DMS114 treated with DMSO at 0.1 percent for 48 hours (cell line): Measurements from ENCODE around the gene TYW1B.
"Not testable (repeated sequence)": the region's sequence is repeated elsewhere in the genome, so short reads cannot be mapped to it uniquely, and the experiment has no call there.

Experiments
- DNase-seq: peaks from one replicate; lab custom pipeline; 2025; ENCODE audit not compliant: unreplicated experiment; lab: John Stamatoyannopoulos, UW

TYW1B gene

GRCh38 chr7:72704894-72705293, 123.1 kb downstream of the TYW1B start:
- no peak for DNase-seq

DNA sequence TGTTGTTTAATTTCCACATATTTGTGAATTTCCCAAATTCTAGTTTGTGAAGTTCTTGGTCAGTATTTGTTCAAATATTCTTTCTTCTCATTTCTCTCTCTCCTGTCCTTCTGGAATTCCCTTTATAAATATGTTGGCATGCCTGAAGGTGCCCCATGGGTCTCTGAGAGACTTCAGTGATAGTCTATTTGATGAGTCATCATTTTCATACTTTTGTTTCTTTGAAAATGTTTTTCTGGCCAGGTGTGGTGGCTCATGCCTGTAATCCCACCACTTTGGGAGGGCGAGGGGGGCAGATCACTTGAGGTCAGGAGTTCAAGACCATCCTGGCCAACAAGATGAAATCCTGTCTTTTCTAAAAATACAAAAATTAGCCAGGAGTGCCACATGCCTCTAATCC, 127.5 kb downstream of the TYW1B start:
- DNase-seq, result not testable (repeated sequence)

GRCh38 chr7:72697066-72697465, 130.9 kb downstream of the TYW1B start:
- DNase-seq, result not testable (repeated sequence)

DNA sequence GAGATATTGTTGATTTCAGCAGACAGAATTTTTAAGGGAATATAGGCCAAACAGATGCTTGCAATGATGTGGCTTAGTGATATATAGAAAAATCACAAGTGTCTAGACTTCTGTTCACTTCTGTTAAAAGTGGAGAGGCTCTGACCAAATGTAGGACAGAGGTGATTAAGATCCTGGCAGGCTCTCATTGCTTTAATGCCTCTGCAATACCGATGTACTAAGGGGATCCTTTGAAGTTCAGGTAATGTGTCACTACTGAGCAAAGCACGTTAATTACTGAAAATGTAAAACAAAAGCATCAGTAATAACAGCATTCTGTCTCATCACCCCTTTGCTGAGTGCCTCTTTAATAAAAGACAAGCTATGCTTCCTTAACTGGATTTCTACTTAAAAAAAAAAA, 131.4 kb downstream of the TYW1B start:
- not testable (repeated sequence) for DNase-seq

DNA sequence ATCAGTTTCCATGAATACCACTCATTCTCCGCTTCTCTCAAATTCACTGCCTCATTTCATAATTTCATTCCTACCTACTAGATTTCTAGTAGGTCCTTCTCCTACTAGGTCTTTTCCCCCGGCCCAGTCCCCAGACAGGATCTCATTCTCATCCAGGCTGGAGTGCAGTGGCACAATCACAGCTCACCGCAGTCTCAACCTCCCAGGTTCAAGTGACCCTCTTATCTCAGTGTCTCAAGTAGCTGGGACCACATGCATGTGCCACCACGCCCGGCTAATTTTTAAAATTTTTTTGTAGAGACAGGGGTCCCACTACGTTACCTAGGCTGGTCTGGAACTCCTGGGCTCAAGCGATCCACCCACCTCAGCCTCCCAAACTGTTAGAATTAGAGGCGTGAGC, 132.5 kb downstream of the TYW1B start:
- not testable (repeated sequence) for DNase-seq

DNA sequence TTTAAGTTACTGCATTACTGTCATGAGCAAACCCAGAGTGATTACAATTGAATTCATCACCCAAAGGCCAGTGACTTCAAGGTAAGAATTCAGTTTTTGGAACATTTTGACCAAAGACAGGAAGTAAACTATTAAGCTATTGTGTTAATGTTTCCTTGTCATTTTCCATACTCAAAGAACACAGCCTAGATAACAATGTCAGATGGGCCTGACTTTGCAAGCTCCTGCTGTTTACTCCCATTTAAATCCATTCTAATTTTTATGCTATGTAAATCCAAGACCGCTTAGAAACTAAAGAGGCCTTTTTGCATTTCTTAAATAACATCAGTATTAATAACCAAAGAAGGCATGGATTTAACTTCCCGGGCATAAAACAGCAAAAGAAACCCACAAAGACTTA, 136.6 kb downstream of the TYW1B start:
- DNase-seq, result not testable (repeated sequence)

- DNase-seq, result not testable (repeated sequence)
Measured at GRCh38 chr7:72690177-72690576, 137.8 kb downstream of the TYW1B start.

DNA sequence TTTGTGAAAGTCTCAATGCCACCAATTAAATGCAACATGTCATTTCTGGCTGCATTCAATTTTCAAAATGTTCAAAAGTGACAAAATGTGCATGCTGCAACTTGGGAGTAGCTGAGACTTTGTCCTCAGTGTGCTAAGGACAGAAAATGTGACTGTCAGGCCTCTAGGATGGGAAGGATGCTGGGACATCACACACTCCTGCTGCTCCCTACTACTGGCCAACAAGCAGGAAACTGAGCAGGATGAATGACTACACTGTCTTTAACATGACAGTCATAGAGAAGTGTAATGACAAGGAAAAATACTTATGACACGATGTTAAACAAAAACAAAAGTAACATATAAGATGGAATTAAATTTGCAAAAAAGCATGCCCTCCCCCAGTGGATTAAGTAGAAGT, 138.7 kb downstream of the TYW1B start:
- not testable (repeated sequence) for DNase-seq

DNA sequence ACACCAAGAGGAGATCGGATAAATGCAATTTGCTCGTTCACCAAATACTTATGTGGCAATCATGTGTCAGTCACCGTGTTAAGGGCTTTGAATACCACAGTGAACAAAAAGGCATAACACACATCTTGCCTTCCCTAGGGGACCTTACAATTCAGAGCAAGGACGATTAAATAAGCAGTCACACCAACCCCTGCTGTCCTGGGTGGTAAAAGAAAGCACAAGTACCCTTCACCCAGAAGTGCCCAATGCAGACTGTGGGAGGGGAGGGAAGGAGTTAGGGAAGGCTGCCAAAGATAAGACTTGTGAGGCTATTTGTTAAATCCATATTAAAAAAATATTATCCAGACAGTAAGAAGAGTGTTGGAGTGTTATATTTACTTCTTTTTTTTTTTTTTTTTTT, 146.8 kb downstream of the TYW1B start:
- not testable (repeated sequence) for DNase-seq

DNA sequence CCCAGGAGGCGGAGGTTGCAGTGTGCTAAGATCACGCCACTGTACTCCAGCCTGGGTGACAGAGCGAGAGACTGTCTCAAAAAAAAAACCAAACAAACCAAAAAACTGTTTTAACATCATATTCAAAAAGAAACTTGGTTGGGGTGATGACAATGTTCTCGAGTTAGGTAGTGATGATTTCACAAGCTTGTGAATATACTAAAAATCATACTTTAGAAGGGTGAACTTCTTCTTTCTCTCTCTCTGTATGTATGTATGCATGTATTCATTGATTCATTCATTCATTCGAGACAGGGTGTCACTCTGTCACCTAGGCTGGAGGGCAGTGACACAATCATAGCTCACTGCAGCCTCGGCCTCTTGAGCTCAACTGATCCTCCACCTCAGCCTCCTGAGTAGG, 151.1 kb downstream of the TYW1B start:
- DNase-seq, result not testable (repeated sequence)

GRCh38 chr7:72676086-72676690, 151.8 kb downstream of the TYW1B start:
- DNase-seq, result not testable (repeated sequence)

DNA sequence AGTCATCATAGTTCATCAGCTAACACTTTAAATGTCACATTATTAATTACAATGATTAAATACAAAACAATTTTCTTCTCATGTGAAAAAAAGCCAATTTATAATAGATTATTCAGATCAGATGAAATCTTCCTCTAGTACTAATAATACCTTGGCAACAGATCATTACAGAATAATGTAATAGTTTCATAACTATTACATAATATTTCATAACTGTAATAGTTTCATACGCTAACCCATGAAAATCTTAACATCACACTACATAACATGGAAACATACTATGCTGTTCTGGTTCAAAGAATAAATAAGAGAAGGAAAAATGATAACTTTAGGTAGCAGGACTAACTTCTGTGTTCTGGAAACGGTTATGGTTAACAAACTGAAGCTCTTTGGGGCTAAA, 152.3 kb downstream of the TYW1B start:
- not testable (repeated sequence) for DNase-seq

GRCh38 chr7:72674394-72674793, 153.6 kb downstream of the TYW1B start:
- DNase-seq, result no peak

GRCh38 chr7:72670850-72671249, 157.2 kb downstream of the TYW1B start:
- DNase-seq, result not testable (repeated sequence)

- DNase-seq, result not testable (repeated sequence)
Measured at GRCh38 chr7:72668435-72668834, 159.6 kb downstream of the TYW1B start.

DNA sequence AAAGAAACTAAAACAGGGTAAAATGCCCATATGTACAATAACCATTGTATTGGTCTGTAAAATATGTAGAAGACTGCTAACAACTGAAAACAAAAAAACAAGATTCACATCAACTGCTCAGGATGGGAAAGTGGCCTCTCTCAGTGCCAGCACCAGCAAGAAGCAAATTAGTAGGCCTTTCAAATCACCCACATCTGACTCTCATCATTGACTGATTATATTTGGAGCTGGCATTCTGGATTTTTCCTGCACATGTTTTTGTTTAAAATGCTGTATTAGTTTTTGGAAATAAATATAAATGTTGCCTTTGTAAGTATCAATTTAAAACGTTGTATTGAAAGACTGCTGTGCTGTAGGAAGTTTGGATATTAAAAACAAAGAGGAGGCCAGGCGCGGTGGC, 161.0 kb downstream of the TYW1B start:
- DNase-seq, result not testable (repeated sequence)

DNA sequence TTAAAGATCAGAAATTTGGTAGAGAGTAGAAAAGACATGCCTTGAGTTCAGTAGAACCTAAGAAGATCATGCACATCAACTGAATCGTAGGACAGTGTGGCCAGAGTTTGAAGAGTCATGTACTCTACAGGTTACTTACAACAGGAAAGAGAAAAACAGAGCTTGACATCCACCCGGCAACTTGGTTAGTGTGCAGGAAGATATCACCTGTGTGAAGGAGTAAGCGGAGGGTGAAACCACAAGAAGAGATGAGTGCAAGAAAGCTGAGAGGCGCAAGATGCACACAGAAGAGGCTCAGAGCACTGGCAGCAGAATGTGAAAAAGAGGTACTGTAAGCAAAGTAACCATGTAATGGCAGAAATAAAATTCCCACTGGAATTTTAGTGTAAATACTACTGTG, 179.4 kb downstream of the TYW1B start:
- not testable (repeated sequence) for DNase-seq

DNA sequence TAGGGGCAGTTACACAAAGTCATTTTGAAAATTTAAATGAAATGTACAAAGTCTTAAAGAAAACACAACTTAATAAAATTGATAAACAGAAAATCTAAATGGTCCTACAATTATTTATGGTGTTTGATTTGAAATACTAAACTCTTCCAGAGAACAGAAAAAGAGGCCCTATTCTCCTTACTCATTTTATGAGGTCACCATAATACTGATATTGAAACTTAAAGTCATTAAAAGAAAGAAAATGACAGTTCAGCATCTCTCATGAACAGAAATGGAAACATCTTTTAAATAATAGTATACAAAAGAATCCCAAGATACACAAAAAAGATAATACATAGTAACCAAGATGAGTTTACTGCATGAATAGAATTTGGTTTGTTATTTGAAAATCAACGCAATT, 184.3 kb downstream of the TYW1B start:
- not testable (repeated sequence) for DNase-seq

GRCh38 chr7:72641485-72642248, 186.3 kb downstream of the TYW1B start:
- not testable (repeated sequence) for DNase-seq

GRCh38 chr7:72640740-72641139, 187.3 kb downstream of the TYW1B start:
- not testable (repeated sequence) for DNase-seq

DNA sequence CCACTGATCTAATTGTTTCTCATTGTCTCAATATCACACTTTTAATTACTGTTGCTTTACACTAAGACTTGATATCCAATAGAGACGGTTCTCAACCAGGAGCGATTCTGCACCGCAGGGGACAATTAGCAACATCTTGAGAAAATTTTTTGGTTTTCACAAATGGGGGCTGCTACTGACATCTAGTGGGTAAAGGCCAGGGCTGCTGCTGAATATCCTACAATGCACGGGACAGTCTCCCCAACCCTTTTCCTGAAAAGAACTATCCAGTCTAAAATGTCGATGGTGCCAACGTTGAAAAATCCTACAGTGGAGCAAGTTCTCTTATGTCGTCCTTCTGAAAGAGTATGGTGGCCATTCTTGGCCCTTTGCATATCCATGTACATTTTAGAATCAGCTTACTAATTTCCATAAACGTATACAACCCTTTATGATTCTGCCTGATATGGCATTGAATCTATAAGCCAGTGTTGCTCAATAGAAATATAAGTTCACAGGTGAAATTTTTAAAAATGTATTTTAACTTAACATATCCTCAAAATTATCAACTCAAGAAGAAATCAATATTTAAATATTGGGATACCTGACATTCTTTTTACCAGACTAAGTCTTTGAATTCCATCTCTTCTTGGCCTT, 192.6 kb downstream of the TYW1B start:
- DNase-seq, result not testable (repeated sequence)

GRCh38 chr7:72632765-72633292, 195.2 kb downstream of the TYW1B start:
- not testable (repeated sequence) for DNase-seq
